HepG2 (cell line): ENCODE results near the gene JADE2. TPM values are rescaled to one million over a fixed set of nuclear protein-coding genes. Genes with fewer than 3 reads are reported as not detected.

Experiments used
- CEBPB ChIP-seq: IDR thresholded peaks from 2 replicates; pipeline ENCODE4 v1.6.1; 2011; ENCODE audit warnings: low read depth, low read length, improper control_type of control experiment, borderline replicate concordance
- FOXA3 ChIP-seq: IDR thresholded peaks from 2 replicates; pipeline ENCODE4 v1.6.1; 2016; ENCODE audit warnings: missing genetic modification reagents, missing compliant biosample characterization
- MXD4 ChIP-seq: IDR thresholded peaks from 2 replicates; pipeline ENCODE4 v1.6.1; 2016; ENCODE audit warnings: mild to moderate bottlenecking, missing biosample characterization, missing genetic modification reagents
- NR2F6 ChIP-seq, 2 experiments: IDR thresholded peaks; 2 replicates each; pipeline ENCODE4 v1.6.1; 2016; ENCODE audit warnings: antibody characterized with exemption in 1 of 2, mild to moderate bottlenecking in 1 of 2
- PCBP2 ChIP-seq: fragments of 200-400 bp; formaldehyde crosslinking; optimal IDR thresholded peaks from 2 replicates; pipeline ENCODE3; 2018; ENCODE audit warnings: low read length, low read depth; ENCODE audit not compliant: poor library complexity, severe bottlenecking
- SAFB2 ChIP-seq: sonication (generic); formaldehyde crosslinking; IDR thresholded peaks from 2 replicates; pipeline ENCODE4 v1.5.1; 2020; ENCODE audit warnings: missing genetic modification reagents, low read depth, mild to moderate bottlenecking, borderline replicate concordance
- SCMH1 ChIP-seq: sonication (generic); formaldehyde crosslinking; IDR thresholded peaks from 2 replicates; pipeline ENCODE4 v1.9.0; 2021; ENCODE audit warnings: missing genetic modification reagents, mild to moderate bottlenecking, borderline replicate concordance
- SMAD1 ChIP-seq: sonication (generic); formaldehyde crosslinking; IDR thresholded peaks from 2 replicates; pipeline ENCODE4 v1.4.0; 2020; ENCODE audit warnings: missing genetic modification reagents, low read depth, mild to moderate bottlenecking, borderline replicate concordance
- SRSF1 ChIP-seq: fragments of 200-400 bp; formaldehyde crosslinking; optimal IDR thresholded peaks from 2 replicates; pipeline ENCODE3; 2017; ENCODE audit warnings: mild to moderate bottlenecking, low read depth, low read length, moderate library complexity
- ZFX ChIP-seq: sonication (generic); formaldehyde crosslinking; IDR thresholded peaks from 2 replicates; pipeline ENCODE4 v1.4.0; 2020; ENCODE audit warnings: mild to moderate bottlenecking, low read depth, missing genetic modification reagents, moderate library complexity
- ZNF274 ChIP-seq: sonication (generic); formaldehyde crosslinking; IDR thresholded peaks from 2 replicates; pipeline ENCODE4 v1.5.1; 2020; ENCODE audit warnings: mild to moderate bottlenecking, missing genetic modification reagents
- ZNF672 ChIP-seq: sonication (generic); formaldehyde crosslinking; IDR thresholded peaks from 2 replicates; pipeline ENCODE4 v1.8.1; 2022; ENCODE audit warnings: missing genetic modification reagents
- ZNF878 ChIP-seq: sonication (generic); formaldehyde crosslinking; IDR thresholded peaks from 2 replicates; pipeline ENCODE4 v1.8.1; 2023; ENCODE audit warnings: mild to moderate bottlenecking, missing genetic modification reagents, moderate library complexity
- polyA plus RNA-seq, 8 experiments: library from polyadenylated mRNA; depleted of rRNA in 3 of 8; stranded (reverse) in 7 of 8; unstranded in 1 of 8; fragments of >200 nt; fragmentation: Illumina TruSeq in 4 of 8; extraction: Trizol in 4 of 8; gene quantifications; 2 replicates each; pipeline versions ENCODE4 v1.2.1 to v1.2.3, GENCODE V29; 2011 to 2016; ENCODE audit warnings: low read depth in 4 of 8, missing spikeins in 1 of 8, mixed read lengths in 1 of 8; ENCODE audit not compliant: insufficient read depth in 1 of 8
- total RNA-seq, 5 experiments: library from RNA; depleted of rRNA; stranded (reverse); fragments of >200 nt; fragmentation: Illumina TruSeq; extraction: Trizol; gene quantifications; 2 replicates each; pipeline ENCODE4 v1.2.3, GENCODE V29; 2016; ENCODE audit warnings: low read depth in 1 of 5
- TF ChIP-seq, protein P1 (sequence below): sonication (generic); formaldehyde crosslinking; IDR thresholded peaks from 2 replicates; pipeline ENCODE4 v1.4.0; 2020; ENCODE audit warnings: missing genetic modification reagents
- TF ChIP-seq, protein P2 (sequence below), 2 experiments: fragments of 450-650 bp in 1 of 2; sonication (generic) in 1 of 2; formaldehyde crosslinking in 1 of 2; IDR thresholded peaks; 2 replicates each; pipeline versions ENCODE4 v1.6.1 to v1.8.0; 2016 to 2022; ENCODE audit warnings: antibody characterized with exemption in 1 of 2, mild to moderate bottlenecking in 1 of 2, missing genetic modification reagents in 1 of 2
- TF ChIP-seq, protein P3 (sequence below): fragments of 450-650 bp; IDR thresholded peaks from 2 replicates; pipeline ENCODE4 v1.6.1; 2017
- TF ChIP-seq, protein P4 (sequence below): sonication (generic); formaldehyde crosslinking; IDR thresholded peaks from 2 replicates; pipeline ENCODE4 v1.8.0; 2023; ENCODE audit warnings: mild to moderate bottlenecking, missing genetic modification reagents

Gene JADE2
- total and polyA plus RNA-seq, 2 of the 13 experiments (the other 11 are each of a cell fraction or from before 2014, with no cell fraction given) = 7.5 to 15.1 TPM

DNA sequence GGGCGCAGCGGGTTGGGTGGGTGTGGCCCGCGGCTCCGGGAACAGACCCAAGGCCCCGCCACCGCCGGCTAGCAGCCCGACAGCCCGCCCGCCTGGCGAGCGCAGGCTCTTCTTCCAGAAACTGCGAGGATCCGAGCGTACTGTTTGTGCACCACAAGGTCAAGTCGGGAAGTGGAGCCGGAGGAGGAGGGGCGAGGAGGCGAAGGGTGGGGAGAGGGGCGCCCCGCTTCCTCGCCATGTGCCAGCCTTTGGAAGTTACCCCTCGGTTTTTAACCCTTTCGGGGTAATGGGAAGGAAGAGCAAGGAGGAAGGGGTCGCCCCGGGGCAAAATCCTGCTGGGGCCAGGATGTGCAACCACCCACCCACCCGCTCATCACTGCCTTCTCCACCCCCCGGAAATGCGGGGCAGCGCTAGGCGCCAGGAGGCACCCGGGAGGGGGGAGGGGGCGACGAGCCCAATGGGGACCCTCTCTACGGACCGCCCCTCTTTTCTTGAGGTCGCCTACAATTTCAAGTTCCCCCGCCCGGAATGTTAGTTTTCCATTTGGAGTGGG lies 1.1 kb upstream of the JADE2 start (continued):
- TF ChIP-seq, protein P1, sequence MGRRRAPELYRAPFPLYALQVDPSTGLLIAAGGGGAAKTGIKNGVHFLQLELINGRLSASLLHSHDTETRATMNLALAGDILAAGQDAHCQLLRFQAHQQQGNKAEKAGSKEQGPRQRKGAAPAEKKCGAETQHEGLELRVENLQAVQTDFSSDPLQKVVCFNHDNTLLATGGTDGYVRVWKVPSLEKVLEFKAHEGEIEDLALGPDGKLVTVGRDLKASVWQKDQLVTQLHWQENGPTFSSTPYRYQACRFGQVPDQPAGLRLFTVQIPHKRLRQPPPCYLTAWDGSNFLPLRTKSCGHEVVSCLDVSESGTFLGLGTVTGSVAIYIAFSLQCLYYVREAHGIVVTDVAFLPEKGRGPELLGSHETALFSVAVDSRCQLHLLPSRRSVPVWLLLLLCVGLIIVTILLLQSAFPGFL = no peak
- TF ChIP-seq ZNF274 (CRISPR knock-in tag) = no peak
- no peak for TF ChIP-seq FOXA3 (CRISPR knock-in tag)
- TF ChIP-seq SMAD1 (CRISPR knock-in tag) = no peak
- TF ChIP-seq SCMH1 = no peak
- TF ChIP-seq CEBPB = no peak
- TF ChIP-seq NR2F6 (IDR thresholded peaks at IDR 0.05) = no peak
- TF ChIP-seq NR2F6 (CRISPR knock-in tag; IDR thresholded peaks at IDR 0.05) = peak; percentile 21; the same call in 1 of the 2 replicates
- TF ChIP-seq, protein P2, sequence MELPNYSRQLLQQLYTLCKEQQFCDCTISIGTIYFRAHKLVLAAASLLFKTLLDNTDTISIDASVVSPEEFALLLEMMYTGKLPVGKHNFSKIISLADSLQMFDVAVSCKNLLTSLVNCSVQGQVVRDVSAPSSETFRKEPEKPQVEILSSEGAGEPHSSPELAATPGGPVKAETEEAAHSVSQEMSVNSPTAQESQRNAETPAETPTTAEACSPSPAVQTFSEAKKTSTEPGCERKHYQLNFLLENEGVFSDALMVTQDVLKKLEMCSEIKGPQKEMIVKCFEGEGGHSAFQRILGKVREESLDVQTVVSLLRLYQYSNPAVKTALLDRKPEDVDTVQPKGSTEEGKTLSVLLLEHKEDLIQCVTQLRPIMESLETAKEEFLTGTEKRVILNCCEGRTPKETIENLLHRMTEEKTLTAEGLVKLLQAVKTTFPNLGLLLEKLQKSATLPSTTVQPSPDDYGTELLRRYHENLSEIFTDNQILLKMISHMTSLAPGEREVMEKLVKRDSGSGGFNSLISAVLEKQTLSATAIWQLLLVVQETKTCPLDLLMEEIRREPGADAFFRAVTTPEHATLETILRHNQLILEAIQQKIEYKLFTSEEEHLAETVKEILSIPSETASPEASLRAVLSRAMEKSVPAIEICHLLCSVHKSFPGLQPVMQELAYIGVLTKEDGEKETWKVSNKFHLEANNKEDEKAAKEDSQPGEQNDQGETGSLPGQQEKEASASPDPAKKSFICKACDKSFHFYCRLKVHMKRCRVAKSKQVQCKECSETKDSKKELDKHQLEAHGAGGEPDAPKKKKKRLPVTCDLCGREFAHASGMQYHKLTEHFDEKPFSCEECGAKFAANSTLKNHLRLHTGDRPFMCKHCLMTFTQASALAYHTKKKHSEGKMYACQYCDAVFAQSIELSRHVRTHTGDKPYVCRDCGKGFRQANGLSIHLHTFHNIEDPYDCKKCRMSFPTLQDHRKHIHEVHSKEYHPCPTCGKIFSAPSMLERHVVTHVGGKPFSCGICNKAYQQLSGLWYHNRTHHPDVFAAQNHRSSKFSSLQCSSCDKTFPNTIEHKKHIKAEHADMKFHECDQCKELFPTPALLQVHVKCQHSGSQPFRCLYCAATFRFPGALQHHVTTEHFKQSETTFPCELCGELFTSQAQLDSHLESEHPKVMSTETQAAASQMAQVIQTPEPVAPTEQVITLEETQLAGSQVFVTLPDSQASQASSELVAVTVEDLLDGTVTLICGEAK (IDR thresholded peaks at IDR 0.05) = no peak
- TF ChIP-seq, protein P2 (CRISPR knock-in tag; IDR thresholded peaks at IDR 0.05) = no peak
- TF ChIP-seq ZNF672 (CRISPR knock-in tag) = no peak
- no peak for TF ChIP-seq PCBP2
- peak; percentile 51; the same call in 1 of the 2 replicates for TF ChIP-seq ZFX (CRISPR knock-in tag)
- no peak for TF ChIP-seq MXD4 (CRISPR knock-in tag)
- TF ChIP-seq, protein P3, sequence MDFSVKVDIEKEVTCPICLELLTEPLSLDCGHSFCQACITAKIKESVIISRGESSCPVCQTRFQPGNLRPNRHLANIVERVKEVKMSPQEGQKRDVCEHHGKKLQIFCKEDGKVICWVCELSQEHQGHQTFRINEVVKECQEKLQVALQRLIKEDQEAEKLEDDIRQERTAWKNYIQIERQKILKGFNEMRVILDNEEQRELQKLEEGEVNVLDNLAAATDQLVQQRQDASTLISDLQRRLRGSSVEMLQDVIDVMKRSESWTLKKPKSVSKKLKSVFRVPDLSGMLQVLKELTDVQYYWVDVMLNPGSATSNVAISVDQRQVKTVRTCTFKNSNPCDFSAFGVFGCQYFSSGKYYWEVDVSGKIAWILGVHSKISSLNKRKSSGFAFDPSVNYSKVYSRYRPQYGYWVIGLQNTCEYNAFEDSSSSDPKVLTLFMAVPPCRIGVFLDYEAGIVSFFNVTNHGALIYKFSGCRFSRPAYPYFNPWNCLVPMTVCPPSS = no peak
- no peak for TF ChIP-seq SAFB2 (CRISPR knock-in tag)
- no peak for TF ChIP-seq ZNF878
- TF ChIP-seq, protein P4, sequence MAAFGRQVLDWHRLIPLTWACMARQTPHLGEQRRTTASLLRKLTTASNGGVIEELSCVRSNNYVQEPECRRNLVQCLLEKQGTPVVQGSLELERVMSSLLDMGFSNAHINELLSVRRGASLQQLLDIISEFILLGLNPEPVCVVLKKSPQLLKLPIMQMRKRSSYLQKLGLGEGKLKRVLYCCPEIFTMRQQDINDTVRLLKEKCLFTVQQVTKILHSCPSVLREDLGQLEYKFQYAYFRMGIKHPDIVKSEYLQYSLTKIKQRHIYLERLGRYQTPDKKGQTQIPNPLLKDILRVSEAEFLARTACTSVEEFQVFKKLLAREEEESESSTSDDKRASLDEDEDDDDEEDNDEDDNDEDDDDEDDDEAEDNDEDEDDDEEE (CRISPR knock-in tag) = no peak
- TF ChIP-seq SRSF1 = peak; percentile 83
